ENCODE data around the gene AK1. TPM values are rescaled to one million over a fixed set of nuclear protein-coding genes. Genes with fewer than 3 reads are reported as not detected.

Gene AK1
- total RNA-seq, 1 experiment from 2014 or later: 31.6 TPM

DNA sequence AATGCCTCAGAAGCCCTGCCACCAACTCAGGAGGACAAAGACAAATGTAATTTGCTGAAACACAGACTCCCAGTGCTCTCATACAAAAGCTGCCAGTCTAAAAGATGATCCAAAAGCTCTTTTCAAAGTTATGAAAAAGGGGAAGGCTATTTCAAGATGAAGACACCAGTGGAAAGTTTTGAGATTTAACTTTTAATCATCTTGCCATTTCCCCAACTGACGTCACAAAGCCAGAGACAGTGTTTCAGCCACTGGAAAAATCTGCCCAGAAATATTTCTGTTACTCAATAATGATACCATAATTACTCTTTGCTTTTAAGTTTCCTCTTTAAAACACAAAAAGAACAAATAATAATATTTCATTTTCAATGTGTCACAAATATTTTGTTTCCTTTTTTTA lies 43.9 kb downstream of the AK1 start:
- Histone ChIP-seq H3K9ac (ENCODE audit: extremely low read depth, insufficient read length, low read length) (no peak overlapping the region), H2BK5ac (ENCODE audit: insufficient read length, low read length) (no peak overlapping the region), H3K79me1 (ENCODE audit: insufficient read depth, low read depth, low read length, poor library complexity, severe bottlenecking) (no peaks in the 10 kb centered on the region), H3K4me1 (ENCODE audit: insufficient read depth, low read length) (no peaks in the 10 kb centered on the region; the same call in 1 of the 2 replicates), H2BK15ac (ENCODE audit: low read depth, low read length) (no peak overlapping the region), H2AK5ac (ENCODE audit: insufficient read length, low read length) (no peak overlapping the region), H3K4ac (ENCODE audit: low read depth, low read length) (no peak overlapping the region), H2BK20ac (ENCODE audit: low read depth, low read length, poor library complexity, severe bottlenecking) (no peak overlapping the region), H4K20me1 (ENCODE audit: control insufficient read depth, insufficient read depth, insufficient read length) (no peaks in the 10 kb centered on the region), H3K23ac (ENCODE audit: insufficient read length, low read depth, low read length) (no peak overlapping the region), H3K79me2 (ENCODE audit: insufficient read depth, low read length) (no peaks in the 10 kb centered on the region), H3K27ac (ENCODE audit: insufficient read length, low read depth, low read length) (no peak overlapping the region), H3K9me3 (ENCODE audit: control insufficient read depth, low read depth, low read length) (no peaks in the 10 kb centered on the region), H3K18ac (ENCODE audit: insufficient read length, low read depth, low read length) (no peak overlapping the region), H2AFZ (ENCODE audit: low read length) (no peak overlapping the region), H4K91ac (ENCODE audit: insufficient read length, low read depth, low read length) (no peak overlapping the region), H4K8ac (replicated peaks; ENCODE audit: insufficient read length, low read depth, low read length) (no peak overlapping the region), H2BK120ac (ENCODE audit: low read depth, low read length, poor library complexity, severe bottlenecking) (no peak overlapping the region), H3K56ac (ENCODE audit: insufficient read length, low read depth, low read length) (no peak overlapping the region), H3K4me2 (ENCODE audit: insufficient read depth, insufficient read length, low read length) (no peak overlapping the region), H3K14ac (ENCODE audit: insufficient read depth, low read length) (no peak overlapping the region), H3K23me2 (ENCODE audit: insufficient read length, low read depth, low read length, poor library complexity, severe bottlenecking) (peaks cover 2% of the 10 kb centered on the region), H2BK12ac (ENCODE audit: insufficient read length, low read depth, low read length) (no peak overlapping the region), H3T11ph (ENCODE audit: low read length) (no peak overlapping the region), H3K27me3 (ENCODE audit: insufficient read depth, low read length) (no peaks in the 10 kb centered on the region), H4K5ac (ENCODE audit: insufficient read length, low read depth, low read length) (no peak overlapping the region)
- H3K4me1 Mint-ChIP-seq: peaks cover 7 to 25% of the 10 kb centered on the region in 2 experiments
- no CpG with 5 or more reads among the region's 1 CpG for WGBS (ENCODE audit: extremely low coverage, insufficient read length, low lambda C conversion rate)
- TF ChIP-seq, protein P1, sequence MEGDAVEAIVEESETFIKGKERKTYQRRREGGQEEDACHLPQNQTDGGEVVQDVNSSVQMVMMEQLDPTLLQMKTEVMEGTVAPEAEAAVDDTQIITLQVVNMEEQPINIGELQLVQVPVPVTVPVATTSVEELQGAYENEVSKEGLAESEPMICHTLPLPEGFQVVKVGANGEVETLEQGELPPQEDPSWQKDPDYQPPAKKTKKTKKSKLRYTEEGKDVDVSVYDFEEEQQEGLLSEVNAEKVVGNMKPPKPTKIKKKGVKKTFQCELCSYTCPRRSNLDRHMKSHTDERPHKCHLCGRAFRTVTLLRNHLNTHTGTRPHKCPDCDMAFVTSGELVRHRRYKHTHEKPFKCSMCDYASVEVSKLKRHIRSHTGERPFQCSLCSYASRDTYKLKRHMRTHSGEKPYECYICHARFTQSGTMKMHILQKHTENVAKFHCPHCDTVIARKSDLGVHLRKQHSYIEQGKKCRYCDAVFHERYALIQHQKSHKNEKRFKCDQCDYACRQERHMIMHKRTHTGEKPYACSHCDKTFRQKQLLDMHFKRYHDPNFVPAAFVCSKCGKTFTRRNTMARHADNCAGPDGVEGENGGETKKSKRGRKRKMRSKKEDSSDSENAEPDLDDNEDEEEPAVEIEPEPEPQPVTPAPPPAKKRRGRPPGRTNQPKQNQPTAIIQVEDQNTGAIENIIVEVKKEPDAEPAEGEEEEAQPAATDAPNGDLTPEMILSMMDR (conservative IDR thresholded peaks at IDR 0.05): no peak
- no peaks in the 10 kb centered on the region for H3K9me3 Mint-ChIP-seq
- H3K36me3 Mint-ChIP-seq (ENCODE audit: insufficient read depth in 1 of 3, low read depth in 3 of 3): no peaks in the 10 kb centered on the region; a peak in 1 of 7 replicates
- no peak overlapping the region for H3K4me3 Mint-ChIP-seq
- H3K27ac Mint-ChIP-seq: no peak overlapping the region
- H3K27me3 Mint-ChIP-seq (ENCODE audit: low read depth): no peaks in the 10 kb centered on the region
- DNase-seq: no peak

All from H9 (cell line).